Measurements from ENCODE around the gene ECHDC3.
"Not testable (repeated sequence)": the region's sequence is repeated elsewhere in the genome, so short reads cannot be mapped to it uniquely, and the experiment has no call there.

Gene ECHDC3, protein sequence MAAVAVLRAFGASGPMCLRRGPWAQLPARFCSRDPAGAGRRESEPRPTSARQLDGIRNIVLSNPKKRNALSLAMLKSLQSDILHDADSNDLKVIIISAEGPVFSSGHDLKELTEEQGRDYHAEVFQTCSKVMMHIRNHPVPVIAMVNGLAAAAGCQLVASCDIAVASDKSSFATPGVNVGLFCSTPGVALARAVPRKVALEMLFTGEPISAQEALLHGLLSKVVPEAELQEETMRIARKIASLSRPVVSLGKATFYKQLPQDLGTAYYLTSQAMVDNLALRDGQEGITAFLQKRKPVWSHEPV

DNA sequence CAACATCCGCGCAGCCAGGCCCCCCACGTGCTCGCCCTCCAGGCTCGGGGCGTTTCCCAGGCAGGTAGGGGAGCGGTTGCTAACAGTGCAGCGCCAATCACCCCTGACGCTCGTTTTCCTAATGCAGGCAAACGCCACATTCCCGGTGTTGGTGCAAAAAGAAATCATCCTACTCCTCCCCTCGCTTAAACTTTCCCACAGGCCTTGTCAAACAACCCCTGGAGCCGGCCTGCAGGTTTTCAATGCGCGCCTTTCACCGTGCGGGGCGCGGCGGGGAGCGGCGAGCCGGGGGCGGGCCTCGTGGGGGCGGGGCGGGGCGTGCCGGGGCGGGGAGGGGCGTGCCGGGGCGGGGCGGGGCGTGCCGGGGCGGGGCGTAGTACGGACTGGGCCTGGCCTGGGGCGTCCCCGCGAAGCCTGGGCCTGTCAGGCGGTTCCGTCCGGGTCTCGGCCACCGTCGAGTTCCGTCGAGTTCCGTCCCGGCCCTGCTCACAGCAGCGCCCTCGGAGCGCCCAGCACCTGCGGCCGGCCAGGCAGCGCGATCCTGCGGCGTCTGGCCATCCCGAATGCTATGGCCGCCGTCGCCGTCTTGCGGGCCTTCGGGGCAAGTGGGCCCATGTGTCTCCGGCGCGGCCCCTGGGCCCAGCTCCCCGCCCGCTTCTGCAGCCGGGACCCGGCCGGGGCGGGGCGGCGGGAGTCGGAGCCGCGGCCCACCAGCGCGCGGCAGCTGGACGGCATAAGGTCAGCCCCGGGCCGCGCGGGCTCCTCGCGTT, at the start of gene ECHDC3:
Gene ECHDC3 (plus strand): TSS at position 374 of the 770 bp plus-strand sequence. CDS start 195 bp downstream, at position 569.
- no peak for DNase-seq

DNA sequence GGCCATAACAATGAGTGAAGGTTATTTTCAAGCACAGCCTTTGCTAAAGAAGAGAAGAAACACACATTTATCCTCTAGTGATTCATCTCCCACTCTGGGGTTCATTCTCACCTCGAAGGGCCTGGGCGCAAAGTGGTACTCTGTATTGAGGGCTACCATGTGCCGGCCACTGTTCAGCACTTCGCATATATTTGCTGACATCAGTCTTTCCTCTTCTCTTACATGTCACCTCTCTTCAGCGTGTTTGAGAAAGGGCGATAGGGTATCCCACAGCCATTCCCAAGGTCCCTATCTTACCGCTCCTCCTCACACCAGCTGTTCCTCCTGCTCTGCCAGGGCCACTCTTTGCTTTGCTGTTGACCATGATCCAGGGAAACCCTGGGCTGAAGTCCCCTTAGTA, 48.8 kb upstream of the ECHDC3 start:
- DNase-seq = no peak

DNA sequence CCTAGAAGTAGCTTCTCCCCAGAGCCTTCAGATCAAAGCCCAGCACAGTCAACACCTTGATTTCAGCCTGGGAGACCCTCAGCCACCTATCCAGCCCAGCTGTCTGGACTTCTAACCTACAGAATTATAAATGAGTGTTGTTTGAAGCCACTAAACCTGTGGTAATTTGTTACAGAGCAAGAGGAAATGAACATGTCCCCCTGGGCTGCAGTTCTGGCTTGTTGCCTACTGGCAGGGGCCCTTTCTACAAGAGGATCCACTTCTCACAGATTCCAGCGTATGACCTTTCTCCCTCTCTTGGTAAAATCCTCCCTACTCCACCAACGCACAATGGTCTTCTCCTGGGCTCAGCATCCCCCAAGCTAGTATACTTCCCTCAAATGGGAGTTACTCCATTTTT, 46.4 kb upstream of the ECHDC3 start:
- no peak for DNase-seq

DNA sequence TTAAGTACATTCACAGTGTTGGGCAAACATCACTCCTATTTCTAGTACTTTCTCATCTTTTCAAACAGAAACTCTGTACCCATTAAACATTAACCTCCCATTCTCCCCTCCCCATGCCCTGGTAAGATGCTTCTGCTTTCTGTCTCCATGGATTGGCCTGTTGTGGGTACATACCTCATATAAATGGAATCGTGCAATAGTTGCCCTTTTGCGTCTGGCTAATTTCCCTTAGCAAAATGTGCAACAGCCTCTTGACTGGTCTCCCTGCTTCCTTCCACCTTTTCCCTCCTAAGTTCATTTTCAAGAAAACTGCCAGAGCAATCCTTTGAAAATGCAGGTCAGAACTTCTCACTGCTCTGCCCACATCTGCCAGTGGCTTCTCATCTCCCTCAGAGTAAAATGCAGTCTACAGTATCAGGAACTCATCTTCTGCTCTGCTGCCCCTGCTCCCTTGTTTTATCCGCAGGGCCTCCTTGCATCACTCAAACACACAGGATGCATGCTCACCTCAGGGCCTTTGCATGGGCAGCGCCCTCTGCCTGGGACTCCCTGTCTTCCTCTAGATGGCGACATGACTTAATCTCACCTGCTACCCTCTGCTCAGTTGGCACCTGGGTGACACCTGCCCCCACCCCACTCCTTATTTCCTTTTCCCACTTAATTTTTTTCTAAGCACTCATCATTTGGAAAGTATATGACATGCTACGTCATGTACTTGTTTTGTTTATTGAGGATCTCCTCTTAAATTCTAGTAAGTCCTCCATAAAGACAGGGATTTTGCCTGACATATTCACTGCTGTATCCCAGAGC, 44.3 kb upstream of the ECHDC3 start:
- DNase-seq = no peak

DNA sequence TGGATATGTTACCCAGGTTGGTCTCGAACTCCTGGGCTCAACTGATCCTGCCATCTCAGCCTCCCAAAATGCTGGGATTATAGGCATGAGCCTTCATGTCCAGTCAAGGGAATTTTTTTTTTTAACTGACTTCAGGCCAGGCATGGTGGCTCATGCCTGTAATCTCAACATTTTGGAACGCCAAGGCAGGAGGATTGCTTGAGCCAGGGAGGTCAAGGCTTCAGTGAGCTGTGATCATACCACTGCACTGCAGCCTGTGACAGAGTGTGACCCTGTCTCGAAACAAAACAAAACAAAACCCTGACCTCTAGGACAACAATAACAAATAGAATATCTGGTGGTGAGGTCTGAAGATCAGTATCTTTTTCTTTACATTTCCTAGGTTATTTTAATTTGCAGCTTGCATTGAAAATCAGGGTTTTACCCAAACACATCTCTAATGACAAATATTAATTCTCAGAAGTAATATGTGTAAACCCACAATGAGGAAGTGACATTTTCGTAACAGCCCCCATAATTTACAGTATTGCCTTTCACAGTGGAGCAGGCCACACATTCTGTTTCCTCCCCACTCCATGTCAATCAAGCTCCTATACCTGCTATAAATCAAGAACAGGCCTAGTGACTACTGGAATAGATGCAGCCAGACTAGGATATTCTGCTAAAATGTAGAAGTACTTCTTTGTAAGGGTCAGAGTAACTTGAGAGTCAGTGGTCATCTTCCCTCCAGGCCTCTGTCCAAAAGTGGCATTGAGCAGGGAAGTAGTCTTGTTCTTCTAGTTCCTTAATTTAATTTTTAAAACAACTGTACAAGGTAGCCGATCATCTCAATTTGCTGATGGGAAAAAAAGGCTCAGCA, 43.3 kb upstream of the ECHDC3 start:
- no peak for DNase-seq

DNA sequence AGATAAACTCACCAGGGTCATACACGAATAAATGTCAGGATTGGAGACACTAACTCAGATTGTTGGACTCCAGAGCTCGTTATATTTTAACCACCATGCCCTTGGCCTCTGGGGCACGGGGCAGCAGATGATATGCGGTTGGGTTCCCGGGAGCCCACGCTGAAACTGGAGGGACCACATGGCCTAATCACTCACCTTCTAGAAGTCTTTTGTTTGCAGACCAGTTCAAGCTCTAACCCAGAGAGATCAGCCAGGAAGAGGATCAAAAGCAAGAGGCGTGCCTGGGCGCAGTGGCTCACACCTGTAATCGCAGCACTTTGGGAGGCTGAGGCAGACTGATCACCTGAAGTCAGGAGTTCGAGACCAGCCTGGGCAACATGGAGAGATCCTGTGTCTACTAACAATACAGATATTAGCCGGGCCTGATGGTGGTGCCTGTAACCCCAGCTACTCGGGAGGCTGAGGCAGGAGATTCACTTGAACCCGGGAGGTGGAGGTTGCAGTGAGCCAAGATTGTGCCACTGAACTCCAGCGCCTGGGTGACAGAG, 42.6 kb upstream of the ECHDC3 start:
- no peak for DNase-seq

DNA sequence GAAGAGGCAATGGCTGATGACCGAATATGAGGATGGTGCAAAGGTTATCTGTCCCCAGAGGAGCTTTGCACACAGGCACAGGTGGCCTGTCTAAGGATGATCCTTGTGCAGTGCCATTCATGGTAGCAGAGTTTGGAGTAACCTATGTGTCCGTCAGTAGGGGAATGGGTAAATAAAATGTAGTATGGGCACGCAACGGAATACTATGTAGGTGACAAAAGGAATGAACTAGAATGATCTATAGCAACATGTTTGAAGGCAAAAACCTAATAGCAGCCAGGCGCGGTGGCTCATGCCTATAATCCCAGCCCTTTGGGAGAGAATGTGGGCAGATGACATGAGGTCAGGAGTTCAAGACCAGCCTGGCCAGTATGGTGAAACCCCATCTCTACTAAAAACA, 41.6 kb upstream of the ECHDC3 start:
- DNase-seq = no peak

DNA sequence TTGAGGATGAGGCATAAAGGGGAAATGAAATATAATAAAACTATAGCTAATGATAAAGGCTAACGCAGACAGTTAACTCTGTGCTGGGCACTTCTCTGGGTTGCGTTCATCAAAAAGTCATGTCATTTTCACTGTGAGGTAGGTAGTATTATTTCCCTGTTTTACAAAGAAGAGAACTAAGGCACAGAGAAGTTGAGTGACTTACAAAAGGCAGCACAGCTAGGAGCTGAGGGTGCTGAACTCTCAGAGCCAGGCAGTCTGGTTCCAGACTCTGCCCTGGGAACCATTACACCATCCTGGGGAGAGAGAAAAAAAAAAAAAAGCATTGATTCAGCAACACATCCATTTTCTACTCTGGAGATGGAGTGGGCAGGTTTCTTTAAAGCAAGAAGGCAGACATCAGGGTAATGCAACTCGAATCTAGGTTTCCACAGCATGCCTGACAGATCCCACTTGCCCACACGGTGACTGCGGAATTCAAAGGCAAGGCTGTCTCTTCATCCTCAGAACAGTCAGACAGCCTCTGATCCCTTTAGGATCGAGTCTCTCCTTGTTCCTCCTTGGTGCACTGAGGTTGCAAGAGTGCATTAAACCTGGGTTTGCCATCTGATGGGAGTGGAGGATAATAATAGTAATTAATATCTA, 40.6 kb upstream of the ECHDC3 start:
- DNase-seq = no peak

DNA sequence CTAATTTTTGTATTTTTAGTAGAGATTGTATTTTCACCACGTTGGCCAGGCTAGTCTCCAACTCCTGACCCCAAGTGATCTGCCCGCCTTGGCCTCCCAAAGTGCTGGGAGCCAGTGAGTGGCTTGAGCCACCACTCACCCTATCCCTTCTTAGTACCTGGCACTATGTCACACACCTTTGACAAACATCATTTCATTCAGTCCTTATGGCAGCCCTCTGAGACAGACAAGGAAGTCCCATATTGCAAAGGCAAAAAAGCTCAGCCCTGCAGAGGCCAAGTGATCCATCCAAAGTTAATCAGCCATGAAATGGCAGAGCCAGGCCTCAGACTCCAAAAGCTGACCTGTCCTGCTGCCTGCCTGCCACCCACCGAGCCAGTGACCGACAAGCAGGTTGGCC, 39.9 kb upstream of the ECHDC3 start:
- DNase-seq = no peak

DNA sequence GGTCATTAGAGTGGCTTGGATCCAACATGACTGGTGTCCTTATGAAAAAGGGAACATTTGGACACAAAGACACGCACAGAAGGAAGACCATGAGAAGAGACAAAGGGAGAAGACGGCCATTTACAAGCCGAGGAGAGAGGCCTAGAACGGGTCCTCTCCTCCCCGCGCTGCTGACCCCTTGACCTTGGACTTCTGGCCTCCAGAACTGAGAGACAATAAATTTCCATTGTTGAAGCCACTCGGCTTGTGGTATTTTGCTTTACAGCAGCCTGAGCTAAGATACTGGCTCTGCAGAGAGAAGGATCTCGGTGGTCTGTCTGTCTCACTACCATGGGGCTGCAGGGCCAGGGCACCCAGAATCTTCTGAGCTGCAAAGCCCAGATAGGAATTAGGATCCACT, 38.1 kb upstream of the ECHDC3 start:
- no peak for DNase-seq

DNA sequence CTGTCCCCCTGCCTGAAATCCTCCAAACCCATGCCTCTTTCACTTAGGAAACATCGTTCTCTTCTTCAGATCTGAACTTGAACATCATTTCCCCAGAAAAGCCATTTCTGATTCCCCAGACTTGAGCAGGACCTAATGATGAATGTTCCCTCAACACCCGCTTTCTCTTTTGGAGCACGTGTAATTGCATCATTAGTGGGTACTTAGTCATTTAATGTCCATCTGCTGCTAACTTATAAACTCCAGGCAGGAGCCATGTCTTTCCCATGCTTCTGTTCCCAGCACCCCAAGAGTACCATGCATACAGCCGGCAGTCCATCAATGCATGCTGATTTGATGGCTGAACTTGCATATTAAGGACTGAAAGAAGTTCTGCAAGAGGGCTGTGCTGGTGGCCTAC, 36.5 kb upstream of the ECHDC3 start:
- DNase-seq = no peak

DNA sequence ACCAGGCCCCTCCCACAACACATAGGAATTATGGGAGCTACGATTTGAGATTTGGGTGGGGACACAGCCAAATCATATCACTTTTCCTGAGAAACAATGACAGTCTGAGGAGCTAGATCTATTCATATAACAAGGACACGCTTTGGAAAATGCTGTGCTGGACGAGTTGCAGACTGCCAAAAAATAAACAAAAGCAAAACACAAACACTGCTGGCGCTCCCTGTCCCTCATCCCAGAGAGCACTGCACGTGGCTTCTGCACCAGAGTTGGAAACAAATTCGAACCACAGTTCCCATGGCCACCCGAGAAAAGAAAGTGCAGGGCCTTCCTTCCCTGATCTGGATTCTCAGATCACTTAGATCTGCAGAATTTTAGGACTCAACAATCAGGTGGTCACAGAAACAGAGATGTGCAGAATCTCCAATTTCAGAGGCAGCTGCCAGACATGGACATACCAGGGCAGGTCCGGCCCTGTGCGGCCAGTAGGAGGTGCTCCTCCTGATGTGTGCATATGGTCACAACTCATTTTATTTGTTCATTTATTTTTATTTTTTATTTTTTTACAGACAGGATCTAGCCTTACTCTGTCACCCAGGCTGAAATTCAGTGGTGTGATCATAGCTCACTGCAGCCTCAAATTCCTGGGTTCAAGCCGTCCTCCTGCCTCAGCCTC, 35.2 kb upstream of the ECHDC3 start:
- DNase-seq = no peak

DNA sequence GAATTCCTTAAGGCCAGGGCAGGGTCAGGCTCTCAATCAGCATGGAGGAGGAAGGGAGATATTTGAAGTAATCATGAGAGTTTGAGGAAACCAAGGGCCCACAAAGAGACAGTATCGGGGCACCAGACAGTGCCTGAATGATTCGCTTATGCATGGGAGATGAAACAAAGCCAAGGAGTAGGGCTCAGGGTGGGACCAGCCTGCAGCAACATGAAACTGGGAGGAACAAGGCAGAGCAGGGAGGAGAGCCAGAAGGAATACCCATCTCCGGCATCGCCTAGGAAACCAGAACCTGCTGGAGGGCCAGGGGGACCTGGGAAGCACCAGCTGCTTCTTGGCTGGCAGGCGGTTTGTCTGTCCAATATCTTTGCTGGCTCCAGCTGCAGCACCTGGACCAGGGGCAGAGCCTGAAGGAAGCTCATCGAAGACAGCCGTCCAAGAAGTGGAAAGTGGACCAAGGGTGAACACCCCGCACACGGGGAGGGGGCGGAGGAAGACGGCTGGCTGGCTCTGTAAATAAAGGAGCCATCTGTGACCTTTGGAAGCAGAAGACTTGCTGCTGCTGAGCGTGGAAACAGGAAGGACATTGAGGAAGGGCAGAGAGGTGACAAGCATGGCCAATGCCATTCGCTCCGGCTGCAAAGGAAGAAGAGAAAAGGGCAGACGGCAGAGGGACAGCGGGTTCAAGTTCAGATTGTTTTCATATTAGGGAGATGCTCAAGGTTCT, 34.4 kb upstream of the ECHDC3 start:
- DNase-seq = no peak

DNA sequence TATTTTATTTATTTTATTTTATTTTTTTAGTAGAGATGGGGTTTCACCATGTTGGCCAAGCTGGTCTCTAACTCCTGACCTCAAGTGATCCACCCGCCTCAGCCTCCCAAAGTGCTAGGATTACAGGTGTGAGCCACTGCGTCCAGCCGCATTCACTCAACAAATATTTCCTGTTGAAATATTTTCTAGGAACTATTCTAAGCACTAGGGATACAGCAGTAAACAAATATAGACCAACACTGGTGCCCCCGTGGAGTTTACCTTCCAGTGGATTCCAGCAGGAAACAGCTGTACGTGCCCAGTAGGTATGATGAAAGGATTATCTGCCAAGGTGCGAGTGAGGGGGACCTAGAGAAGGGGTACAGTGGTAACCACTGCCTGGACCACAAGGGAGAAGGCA, 33.4 kb upstream of the ECHDC3 start:
- not testable (repeated sequence) for DNase-seq

DNA sequence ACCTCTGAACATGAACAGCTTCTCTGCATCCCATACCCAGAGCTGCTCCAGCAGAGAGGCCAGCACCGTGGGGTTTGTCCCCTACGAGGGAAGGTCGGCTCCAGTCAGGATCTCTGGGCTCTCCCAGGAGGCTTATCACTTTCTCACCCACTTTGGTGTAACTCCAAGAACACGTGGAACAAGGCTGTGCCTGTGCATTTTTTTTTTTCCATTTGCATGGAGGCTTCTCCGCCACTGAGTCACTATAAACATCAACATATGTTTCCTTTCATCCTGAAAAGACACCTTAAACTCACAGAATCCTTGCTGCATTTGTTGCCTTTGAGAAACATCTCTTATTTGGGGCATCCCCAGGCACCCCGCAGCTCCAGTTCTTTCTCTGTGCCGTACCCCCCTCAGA, 29.4 kb upstream of the ECHDC3 start:
- DNase-seq = no peak

DNA sequence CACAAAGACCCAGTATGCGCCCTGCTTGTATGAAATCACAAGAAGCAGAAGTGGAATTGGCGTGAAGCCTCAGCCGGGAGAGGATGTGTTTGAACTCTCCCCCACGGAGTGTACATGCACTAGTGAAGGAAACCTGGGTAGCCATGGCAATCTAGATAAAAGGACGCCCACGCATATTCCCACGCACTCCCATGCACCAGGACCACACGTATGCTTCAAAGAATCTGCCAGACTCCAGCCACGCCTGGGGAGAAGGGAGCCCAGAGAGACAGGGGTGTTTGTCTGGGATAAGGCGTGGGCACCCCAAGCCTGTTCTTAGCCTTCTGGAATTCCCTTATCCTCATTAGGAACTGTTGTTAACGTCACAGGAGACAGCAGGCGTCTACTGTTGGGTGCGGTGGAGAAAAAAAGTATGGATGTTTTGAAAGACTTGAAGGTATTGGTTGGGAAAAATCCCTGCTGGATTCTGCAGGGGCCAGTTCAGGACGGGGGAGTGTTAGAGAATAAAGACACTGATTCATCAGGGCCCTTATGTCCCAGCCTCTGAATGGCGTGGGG, 28.9 kb upstream of the ECHDC3 start:
- no peak for DNase-seq

DNA sequence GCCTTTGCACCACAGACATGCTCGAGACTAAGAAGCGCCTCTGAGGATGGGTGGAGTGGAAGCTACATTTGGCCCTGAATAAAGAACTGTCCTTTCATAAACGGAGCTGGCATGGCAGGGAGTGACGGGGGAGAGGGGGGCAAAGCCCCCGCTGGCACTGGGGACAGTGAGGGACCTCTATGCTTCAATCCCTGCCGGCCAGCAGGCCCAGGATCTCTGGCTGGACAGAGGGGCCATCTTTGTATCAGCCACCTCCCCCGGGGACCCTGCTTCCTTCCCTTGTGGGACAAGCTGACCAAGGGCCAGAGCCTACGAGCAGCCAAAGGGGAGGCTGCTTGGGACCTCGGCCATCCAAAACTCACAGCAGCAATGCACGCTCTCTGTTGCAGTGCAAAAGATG, 28.2 kb upstream of the ECHDC3 start:
- DNase-seq = no peak

DNA sequence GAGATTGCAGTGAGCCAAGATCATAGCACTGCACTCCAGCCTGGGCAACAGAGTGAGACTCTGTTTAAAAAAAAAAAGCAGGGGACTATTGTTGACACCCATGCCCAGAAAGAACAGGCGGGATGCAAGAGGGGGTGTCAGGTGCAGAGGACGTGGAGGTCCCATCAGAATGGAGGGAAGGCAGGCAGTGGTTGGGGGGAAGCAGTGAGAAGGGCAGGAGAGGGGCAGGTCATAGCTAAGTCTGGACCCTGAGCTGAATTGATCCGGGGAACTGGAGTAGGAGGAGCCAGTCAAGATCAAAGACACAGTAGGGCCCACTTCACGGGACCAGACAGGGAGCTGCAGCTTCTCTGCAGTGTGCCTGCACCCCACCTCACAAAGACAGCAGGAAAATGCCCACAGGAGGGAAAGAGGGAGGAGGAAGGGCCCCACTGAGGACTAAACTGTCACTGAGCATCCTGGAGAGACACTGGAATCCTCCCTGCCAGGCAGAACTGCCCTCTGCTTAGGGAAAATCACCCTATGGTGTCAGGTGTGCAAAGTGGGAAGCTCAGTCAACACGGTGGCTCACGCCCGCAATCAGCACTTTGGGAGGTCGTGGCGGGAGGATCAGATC, 27.3 kb upstream of the ECHDC3 start:
- no peak for DNase-seq

DNA sequence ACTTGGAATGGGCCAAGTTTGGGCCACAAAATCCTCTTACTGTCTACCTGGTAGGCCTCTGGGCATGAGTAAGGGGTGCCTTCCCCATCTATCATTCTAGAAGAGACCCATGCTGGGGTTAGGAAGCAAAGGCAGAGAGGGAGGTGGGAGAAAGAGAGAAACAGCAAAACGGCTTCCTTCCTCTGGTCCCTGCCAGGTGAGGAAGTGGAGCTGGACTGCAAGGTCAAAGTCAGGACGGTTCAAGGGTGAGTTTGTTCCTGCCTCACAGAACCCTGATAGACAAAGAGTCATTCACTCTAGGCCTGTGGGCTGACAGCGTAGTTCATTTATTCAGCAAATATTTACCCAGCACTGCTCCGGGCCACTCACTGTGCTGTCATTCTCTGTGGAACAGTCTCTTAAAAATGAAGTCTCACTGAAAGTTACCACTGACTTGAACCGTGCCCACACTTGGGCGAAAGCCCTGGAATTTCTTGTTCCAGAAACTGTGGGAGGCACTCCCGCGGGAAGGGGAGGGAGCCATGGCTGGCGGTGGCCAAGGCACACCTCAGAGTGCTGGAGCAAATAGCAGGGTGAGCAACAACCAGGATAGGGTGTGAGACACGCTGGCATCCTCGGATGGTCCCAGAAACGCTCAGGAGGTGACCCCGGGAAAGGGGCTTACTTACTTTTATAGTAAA, 26.2 kb upstream of the ECHDC3 start:
- no peak for DNase-seq
